Activated CD8-positive, alpha-beta T cell treated with anti-CD3 and anti-CD28 coated beads, Interleukin-2, amount 10 ng/mL, durations not matched to agents 7 days and 5 days (primary cell): ENCODE data around the gene DIDO1. TPM values are rescaled to one million over a fixed set of nuclear protein-coding genes. Genes with fewer than 3 reads are reported as not detected.
"Not testable (repeated sequence)": the region's sequence is repeated elsewhere in the genome, so short reads cannot be mapped to it uniquely, and the experiment has no call there.

ENCODE experiments used
- ATAC-seq: fragments of 150-1000 bp; cut with Tn5 transposase; one replicate; pipeline ENCODE4 v1.10.0; 2021; ENCODE audit warnings: moderate library complexity
- CTCF ChIA-PET: fragments of 350-600 bp; sonication (Branson Sonifier 250); formaldehyde crosslinking; loops from one replicate; lab custom pipeline; 2021; ENCODE audit warnings: antibody characterized with exemption; lab: Charles Lee
- POLR2A ChIA-PET: fragments of 350-600 bp; sonication (Branson Sonifier 250); formaldehyde crosslinking; loops from one replicate; lab custom pipeline; 2021; ENCODE audit warnings: antibody characterized with exemption; lab: Charles Lee
- DNase-seq: peaks from one replicate; pipeline ENCODE4 v3.0.0-alpha.2; 2020
- H3K27ac Mint-ChIP-seq: one replicate; pipeline ENCODE4 v1.8.0; 2021; ENCODE audit warnings: mild to moderate bottlenecking, mixed read lengths
- H3K27me3 Mint-ChIP-seq: one replicate; pipeline ENCODE4 v1.8.0; 2021; ENCODE audit warnings: low read depth, mixed read lengths
- H3K36me3 Mint-ChIP-seq: one replicate; pipeline ENCODE4 v1.8.0; 2021; ENCODE audit warnings: low read depth, mixed read lengths
- H3K4me1 Mint-ChIP-seq: one replicate; pipeline ENCODE4 v1.8.0; 2021; ENCODE audit warnings: low read depth, mixed read lengths
- H3K4me3 Mint-ChIP-seq: one replicate; pipeline ENCODE4 v1.8.0; 2021; ENCODE audit warnings: mild to moderate bottlenecking, mixed read lengths
- H3K9me3 Mint-ChIP-seq: one replicate; pipeline ENCODE4 v1.8.0; 2022; ENCODE audit warnings: mixed read lengths; ENCODE audit not compliant: insufficient read depth
- total RNA-seq, 2 experiments: library from RNA; stranded (reverse); gene quantifications; one replicate each; pipeline ENCODE4 v1.2.3, GENCODE V29; 2021

The DIDO1 gene
- total RNA-seq, 2 experiments from 2014 or later = 69.6 to 74.0 TPM

DNA sequence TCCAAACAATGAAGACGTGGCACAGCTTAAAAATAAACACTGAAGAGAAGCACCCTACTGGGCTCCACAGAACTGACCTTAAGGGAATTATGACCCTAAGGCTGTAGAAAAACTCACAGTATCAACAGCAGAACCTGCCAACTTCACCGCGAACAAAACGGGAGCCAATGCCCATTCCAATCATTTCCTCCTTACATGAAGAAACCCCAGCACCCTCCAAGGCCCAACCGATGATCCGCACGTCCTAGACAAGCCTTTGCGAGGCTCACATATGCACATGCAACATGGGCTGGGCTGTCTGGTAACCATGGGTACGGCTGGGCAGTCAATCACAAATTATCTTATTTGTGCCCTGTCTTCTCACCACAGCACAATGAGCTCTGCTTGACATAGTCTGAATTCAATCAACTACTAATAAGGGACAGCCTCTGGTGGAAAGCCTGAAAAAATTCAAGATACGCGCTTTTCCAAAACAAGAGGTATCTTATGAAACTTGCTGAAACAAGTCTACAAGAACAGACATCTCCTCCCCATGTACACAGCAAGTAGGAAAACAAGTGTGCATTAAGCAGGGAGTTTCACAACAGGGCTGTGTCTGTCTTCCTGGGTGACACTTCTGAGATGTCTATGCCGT is 1.7 kb downstream of the DIDO1 start:
- ATAC-seq = peak; percentile 6
- POLR2A ChIA-PET = interaction anchor here (1.1 to 7.2 kb wide), 9 partner anchors 10 to 37 kb away, joined by 3 to 82 read pairs (median 5); partner anchors contain the start of gene GID8
- DNase-seq = peak; percentile 50

GRCh38 chr20:62923669-62924441 is 2.5 kb downstream of the DIDO1 start:
- no peak for DNase-seq
- Mint-ChIP-seq H3K27ac (peak overlapping the region; percentile 96), H3K4me1 (peaks cover 78% of the 10 kb centered on the region), H3K27me3 (no peaks in the 10 kb centered on the region), H3K36me3 (peaks cover 37% of the 10 kb centered on the region), H3K4me3 (peak overlapping the region; percentile 84), H3K9me3 (no peaks in the 10 kb centered on the region)
- no peak for ATAC-seq
- ChIA-PET CTCF (interaction anchor here (1.3 to 13.5 kb wide), 5 partner anchors 8 to 31 kb away, joined by 3 to 182 read pairs (median 100); partner anchors contain the start of gene GID8), POLR2A (interaction anchor here (1.3 to 7.2 kb wide), 5 partner anchors 10 to 36 kb away, joined by 3 to 82 read pairs (median 5); partner anchors contain the start of gene GID8)

More for the DNA sequence above, 1.7 kb downstream of the DIDO1 start:
- CTCF ChIA-PET = interaction anchor here (1.3 to 13.5 kb wide), 4 partner anchors 9 to 30 kb away, joined by 3 to 182 read pairs (median 58); partner anchors contain the start of gene GID8
- Mint-ChIP-seq H3K4me3 (peak overlapping the region; percentile 84), H3K9me3 (no peaks in the 10 kb centered on the region), H3K36me3 (peaks cover 35% of the 10 kb centered on the region), H3K4me1 (peaks cover 74% of the 10 kb centered on the region), H3K27ac (peak overlapping the region; percentile 96), H3K27me3 (no peaks in the 10 kb centered on the region)

- Mint-ChIP-seq H3K4me1 (peaks cover 78% of the 10 kb centered on the region), H3K4me3 (peak overlapping the region; percentile 84), H3K36me3 (peaks cover 32% of the 10 kb centered on the region), H3K27ac (peak overlapping the region; percentile 89)
- ChIA-PET CTCF (interaction anchor here (9.2 to 13.5 kb wide), 3 partner anchors 13 to 22 kb away, joined by 100 to 182 read pairs (median 105); partner anchors contain the start of gene GID8), POLR2A (interaction anchor here (1.3 to 7.2 kb wide), 2 partner anchors 13 to 31 kb away, joined by 3 to 82 read pairs; partner anchors contain the start of gene GID8)
- DNase-seq, H3K9me3 Mint-ChIP-seq, H3K27me3 Mint-ChIP-seq, ATAC-seq: not testable (repeated sequence)
Observed at GRCh38 chr20:62923059-62923668, 3.1 kb downstream of the DIDO1 start.

DNA sequence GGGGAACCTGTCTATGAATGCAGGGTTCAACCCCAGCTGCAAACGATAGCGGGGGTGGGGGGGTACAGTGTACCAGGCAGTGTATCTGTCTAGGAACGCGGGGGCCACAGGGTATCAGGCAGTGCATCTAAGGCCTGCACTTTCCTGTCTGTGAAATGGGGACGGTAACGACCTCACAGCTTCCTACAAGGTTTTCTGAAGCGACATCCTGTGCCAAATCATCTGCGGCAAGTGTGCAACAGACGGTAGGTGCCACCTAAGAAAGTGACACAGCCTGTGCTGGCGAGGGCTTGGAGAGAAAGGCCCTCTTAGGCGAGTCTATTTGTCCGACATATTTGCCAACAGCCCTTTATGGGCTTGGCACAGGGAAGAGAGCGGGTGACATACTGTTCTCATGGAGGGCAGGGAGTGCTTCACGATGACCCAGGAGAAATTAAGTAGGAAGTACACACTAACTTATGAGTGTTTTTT is 3.8 kb downstream of the DIDO1 start:
- Mint-ChIP-seq H3K4me1 (peaks cover 78% of the 10 kb centered on the region), H3K27ac (peak overlapping the region; percentile 89), H3K36me3 (peaks cover 35% of the 10 kb centered on the region), H3K9me3 (no peaks in the 10 kb centered on the region), H3K27me3 (no peaks in the 10 kb centered on the region), H3K4me3 (peak overlapping the region; percentile 76)
- ATAC-seq = no peak
- CTCF ChIA-PET = interaction anchor here (9.2 to 13.5 kb wide), 3 partner anchors 14 to 22 kb away, joined by 100 to 182 read pairs (median 105); partner anchors contain the start of gene GID8
- POLR2A ChIA-PET = interaction anchor here (0.6 to 7.2 kb wide), 2 partner anchors 14 to 40 kb away, joined by 4 to 82 read pairs; partner anchors contain the start of gene GID8
- peak; percentile 75 for DNase-seq

DNA sequence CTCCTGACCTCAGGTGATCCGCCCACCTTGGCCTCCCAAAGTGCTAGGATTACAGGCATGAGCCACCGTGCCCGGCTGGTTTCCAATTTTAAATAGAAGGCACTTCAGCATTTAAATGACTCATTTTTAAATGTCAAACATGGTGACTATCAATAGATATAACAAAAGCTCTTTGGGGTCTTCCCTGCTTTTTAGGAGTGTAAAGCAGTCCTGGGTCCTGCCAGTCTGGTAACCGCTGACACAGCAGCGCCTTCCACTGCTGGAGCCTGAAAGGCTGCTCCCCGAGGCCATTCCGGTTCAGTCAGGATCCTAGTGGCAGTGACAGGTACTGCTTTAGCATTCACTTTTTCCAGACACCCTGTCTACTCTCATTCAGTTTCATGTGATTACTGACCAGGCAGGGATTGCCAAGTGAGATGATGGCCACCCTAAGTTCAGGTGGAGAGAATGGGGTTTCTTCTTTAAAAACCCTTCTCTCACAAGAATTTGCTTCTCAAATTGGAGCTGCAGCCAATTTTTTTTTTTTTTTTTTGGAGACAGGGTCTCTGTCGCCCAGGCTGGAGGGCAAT is 5.1 kb downstream of the DIDO1 start:
- Mint-ChIP-seq H3K36me3 (peaks cover 41% of the 10 kb centered on the region), H3K4me3 (peak overlapping the region; percentile 65), H3K4me1 (peaks cover 81% of the 10 kb centered on the region), H3K27me3 (no peaks in the 10 kb centered on the region), H3K27ac (peak overlapping the region; percentile 81), H3K9me3 (no peaks in the 10 kb centered on the region)
- ChIA-PET CTCF (interaction anchor here (1.1 to 13.5 kb wide), 6 partner anchors 10 to 34 kb away, joined by 6 to 182 read pairs (median 54); partner anchors contain the start of gene GID8), POLR2A (interaction anchor here (0.6 to 1.4 kb wide), 3 partner anchors 9 to 75 kb away, joined by 4 to 8 read pairs (median 4); partner anchors contain the start of gene GID8)
- DNase-seq = peak; percentile 82
- ATAC-seq = peak; percentile 57

GRCh38 chr20:62920039-62920645 is 6.2 kb downstream of the DIDO1 start:
- H3K4me1 Mint-ChIP-seq = peaks cover 91% of the 10 kb centered on the region
- ChIA-PET POLR2A (interaction anchor here (0.6 to 3.0 kb wide), 4 partner anchors 8 to 90 kb away, joined by 3 to 13 read pairs (median 10); partner anchors contain the start of gene GID8), CTCF (interaction anchor here (1.1 to 13.5 kb wide), 6 partner anchors 9 to 35 kb away, joined by 6 to 182 read pairs (median 54); partner anchors contain the start of gene GID8)
- DNase-seq = no peak
- H3K27ac Mint-ChIP-seq = peak overlapping the region; percentile 96
- peak overlapping the region; percentile 80 for H3K4me3 Mint-ChIP-seq
- H3K27me3 Mint-ChIP-seq = no peaks in the 10 kb centered on the region
- no peaks in the 10 kb centered on the region for H3K9me3 Mint-ChIP-seq
- H3K36me3 Mint-ChIP-seq = peaks cover 35% of the 10 kb centered on the region
- no peak for ATAC-seq

DNA sequence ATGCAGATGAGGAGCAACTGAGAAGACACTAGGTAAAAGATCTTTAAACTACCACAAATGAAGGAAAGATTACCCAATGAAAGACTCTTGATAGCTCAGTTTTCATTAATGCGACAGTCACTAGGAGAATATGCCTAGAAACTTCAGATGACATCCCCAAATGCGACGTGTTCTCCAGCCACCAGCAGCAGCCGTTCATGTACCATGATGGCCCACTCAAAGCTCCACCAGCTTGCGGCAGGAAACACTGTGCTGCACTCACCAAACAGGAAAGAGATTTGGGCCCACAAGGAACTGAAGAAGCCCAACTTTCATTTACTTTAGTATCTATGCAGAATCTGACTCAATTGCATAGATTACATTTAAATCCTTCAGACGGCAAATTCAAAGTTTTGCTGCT is 7.5 kb downstream of the DIDO1 start:
- peak; percentile 82 for DNase-seq
- peak; percentile 57 for ATAC-seq
- Mint-ChIP-seq H3K27ac (peak overlapping the region; percentile 96), H3K9me3 (no peaks in the 10 kb centered on the region), H3K4me1 (peaks cover 91% of the 10 kb centered on the region), H3K36me3 (peaks cover 35% of the 10 kb centered on the region), H3K4me3 (peak overlapping the region; percentile 80), H3K27me3 (no peaks in the 10 kb centered on the region)
- CTCF ChIA-PET = interaction anchor here (1.2 to 13.5 kb wide), 9 partner anchors 9 to 58 kb away, joined by 3 to 182 read pairs (median 6); partner anchors contain the start of gene GID8
- POLR2A ChIA-PET = interaction anchor here (0.6 to 3.0 kb wide), 8 partner anchors 8 to 35 kb away, joined by 3 to 19 read pairs (median 8); partner anchors contain the start of genes DIDO1 and GID8

DNA sequence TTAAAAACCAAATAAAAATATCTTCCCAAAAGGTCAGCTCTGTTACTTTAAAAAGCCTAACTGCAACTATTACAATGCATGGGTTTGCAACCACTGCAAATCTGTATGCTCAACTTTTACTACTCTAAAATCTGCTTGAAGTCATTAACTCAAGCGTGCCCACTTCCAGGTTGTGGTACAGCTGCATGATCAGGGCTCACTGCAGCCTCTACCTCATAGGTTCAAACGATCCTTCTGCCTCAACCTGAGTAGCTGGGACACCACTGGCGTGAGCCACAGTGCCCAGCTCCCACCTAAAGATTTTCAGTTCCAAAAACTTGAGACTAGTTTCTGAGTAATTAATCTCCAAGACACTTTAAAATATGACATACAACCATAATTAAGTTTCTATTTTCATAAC is 8.2 kb downstream of the DIDO1 start:
- peak overlapping the region; percentile 80 for H3K4me3 Mint-ChIP-seq
- POLR2A ChIA-PET = interaction anchor here (0.6 to 3.0 kb wide), 10 partner anchors 9 to 57 kb away, joined by 3 to 19 read pairs (median 6); partner anchors contain the start of genes DIDO1, GID8 and TCFL5

GRCh38 chr20:62917720-62918119 is 8.6 kb downstream of the DIDO1 start:
- H3K27me3 Mint-ChIP-seq = no peaks in the 10 kb centered on the region
- peaks cover 38% of the 10 kb centered on the region for H3K36me3 Mint-ChIP-seq
- peak overlapping the region; percentile 96 for H3K27ac Mint-ChIP-seq
- ChIA-PET POLR2A (interaction anchor here (0.8 to 3.0 kb wide), 9 partner anchors 9 to 56 kb away, joined by 3 to 19 read pairs (median 7); partner anchors contain the start of genes DIDO1, GID8 and TCFL5), CTCF (interaction anchor here (0.8 to 13.5 kb wide), 11 partner anchors 10 to 91 kb away, joined by 3 to 182 read pairs (median 6); partner anchors contain the start of gene GID8)
- H3K4me3 Mint-ChIP-seq = peak overlapping the region; percentile 80
- ATAC-seq (no peak), DNase-seq (no peak)
- H3K4me1 Mint-ChIP-seq = peaks cover 83% of the 10 kb centered on the region
- no peaks in the 10 kb centered on the region for H3K9me3 Mint-ChIP-seq

More for the DNA sequence above, 8.2 kb downstream of the DIDO1 start:
- Mint-ChIP-seq H3K4me1 (peaks cover 85% of the 10 kb centered on the region), H3K36me3 (peaks cover 36% of the 10 kb centered on the region), H3K27ac (peak overlapping the region; percentile 96), H3K27me3 (no peaks in the 10 kb centered on the region), H3K9me3 (no peaks in the 10 kb centered on the region)
- CTCF ChIA-PET = interaction anchor here (0.8 to 13.5 kb wide), 11 partner anchors 9 to 91 kb away, joined by 3 to 182 read pairs (median 6); partner anchors contain the start of gene GID8
- ATAC-seq = peak; percentile 66
- DNase-seq = peak; percentile 84
